Progenitor cell of endocrine pancreas (in vitro differentiated cells): ENCODE results near the gene INPP5D. TPM values are rescaled to one million over a fixed set of nuclear protein-coding genes. Genes with fewer than 3 reads are reported as not detected.
A peak's percentile ranks its signal among the peaks of the same experiment; 100 is the strongest.
"Not testable (repeated sequence)": the region's sequence is repeated elsewhere in the genome, so short reads cannot be mapped to it uniquely, and the experiment has no call there.

Experiments
- DNase-seq: peaks from one replicate; pipeline ENCODE4 v3.0.0; 2021; ENCODE audit warnings: low spot score; ENCODE audit not compliant: unreplicated experiment
- H3K27ac Mint-ChIP-seq: 2 replicates; pipeline ENCODE4 v1.8.0; 2021; ENCODE audit warnings: mild to moderate bottlenecking, moderate library complexity, mixed read lengths
- H3K27me3 Mint-ChIP-seq: 2 replicates; pipeline ENCODE4 v1.8.0; 2021; ENCODE audit warnings: mixed read lengths
- H3K36me3 Mint-ChIP-seq: 2 replicates; pipeline ENCODE4 v1.8.0; 2022; ENCODE audit warnings: mixed read lengths; ENCODE audit not compliant: insufficient read depth
- H3K4me1 Mint-ChIP-seq: 2 replicates; pipeline ENCODE4 v1.8.0; 2021; ENCODE audit warnings: low read depth, mixed read lengths
- H3K4me3 Mint-ChIP-seq: 2 replicates; pipeline ENCODE4 v1.8.0; 2021; ENCODE audit warnings: low read depth, mild to moderate bottlenecking, moderate library complexity, mixed read lengths
- H3K9me3 Mint-ChIP-seq: 2 replicates; pipeline ENCODE4 v1.8.0; 2021; ENCODE audit warnings: low read depth, mixed read lengths
- CTCF ChIP-seq: fragments of 200-600 bp; sonication (generic); IDR thresholded peaks from one replicate; pipeline ENCODE4 v1.5.0; 2021; ENCODE audit warnings: antibody characterized with exemption, mild to moderate bottlenecking; ENCODE audit not compliant: unreplicated experiment
- total RNA-seq: library from RNA; stranded (reverse); gene quantifications from 2 replicates; pipeline ENCODE4 v1.2.1, GENCODE V29; 2021

Gene INPP5D
- total RNA-seq, 1 donor from 2014 or later: 5.3 TPM

GRCh38 chr2:233063269-233063975, 3.3 kb downstream of the INPP5D start:
- Mint-ChIP-seq H3K27ac (no peak overlapping the region), H3K27me3 (peaks cover under 1% of the 10 kb centered on the region), H3K4me1 (peaks cover 7% of the 10 kb centered on the region), H3K36me3 (no peaks in the 10 kb centered on the region), H3K9me3 (no peaks in the 10 kb centered on the region), H3K4me3 (no peak overlapping the region)
- no peak for DNase-seq
- TF ChIP-seq CTCF: peak; percentile 43

GRCh38 chr2:233063976-233064411, 3.9 kb downstream of the INPP5D start:
- no peak for TF ChIP-seq CTCF
- Mint-ChIP-seq H3K27ac (no peak overlapping the region), H3K4me3 (no peak overlapping the region), H3K9me3 (no peaks in the 10 kb centered on the region), H3K36me3 (no peaks in the 10 kb centered on the region), H3K27me3 (peaks cover 6% of the 10 kb centered on the region), H3K4me1 (peaks cover 7% of the 10 kb centered on the region)
- no peak for DNase-seq

- H3K36me3 Mint-ChIP-seq: no peaks in the 10 kb centered on the region
- DNase-seq: no peak
- no peak overlapping the region for H3K27ac Mint-ChIP-seq
- H3K4me3 Mint-ChIP-seq: no peak overlapping the region
- H3K4me1 Mint-ChIP-seq: peaks cover 7% of the 10 kb centered on the region
- no peak for TF ChIP-seq CTCF
- H3K27me3 Mint-ChIP-seq: peaks cover 8% of the 10 kb centered on the region
- no peaks in the 10 kb centered on the region for H3K9me3 Mint-ChIP-seq
Observed at GRCh38 chr2:233064530-233065199, 4.5 kb downstream of the INPP5D start.

- H3K27ac Mint-ChIP-seq: not testable (repeated sequence)
Observed at GRCh38 chr2:233065200-233065589, 5.1 kb downstream of the INPP5D start.

GRCh38 chr2:233065954-233066470, 5.9 kb downstream of the INPP5D start:
- H3K27ac Mint-ChIP-seq: no peak overlapping the region
- no peak for DNase-seq
- H3K4me3 Mint-ChIP-seq: no peak overlapping the region
- no peak for TF ChIP-seq CTCF
- no peaks in the 10 kb centered on the region for H3K9me3 Mint-ChIP-seq
- H3K36me3 Mint-ChIP-seq: no peaks in the 10 kb centered on the region
- H3K4me1 Mint-ChIP-seq: peaks cover 7% of the 10 kb centered on the region
- H3K27me3 Mint-ChIP-seq: peaks cover 8% of the 10 kb centered on the region

More at GRCh38 chr2:233065200-233065589, 5.1 kb downstream of the INPP5D start:
- not testable (repeated sequence) for DNase-seq, H3K4me1 Mint-ChIP-seq, H3K36me3 Mint-ChIP-seq, H3K9me3 Mint-ChIP-seq, H3K27me3 Mint-ChIP-seq, H3K4me3 Mint-ChIP-seq
